ENCODE results near the gene PTPRN2.

Gene PTPRN2

DNA sequence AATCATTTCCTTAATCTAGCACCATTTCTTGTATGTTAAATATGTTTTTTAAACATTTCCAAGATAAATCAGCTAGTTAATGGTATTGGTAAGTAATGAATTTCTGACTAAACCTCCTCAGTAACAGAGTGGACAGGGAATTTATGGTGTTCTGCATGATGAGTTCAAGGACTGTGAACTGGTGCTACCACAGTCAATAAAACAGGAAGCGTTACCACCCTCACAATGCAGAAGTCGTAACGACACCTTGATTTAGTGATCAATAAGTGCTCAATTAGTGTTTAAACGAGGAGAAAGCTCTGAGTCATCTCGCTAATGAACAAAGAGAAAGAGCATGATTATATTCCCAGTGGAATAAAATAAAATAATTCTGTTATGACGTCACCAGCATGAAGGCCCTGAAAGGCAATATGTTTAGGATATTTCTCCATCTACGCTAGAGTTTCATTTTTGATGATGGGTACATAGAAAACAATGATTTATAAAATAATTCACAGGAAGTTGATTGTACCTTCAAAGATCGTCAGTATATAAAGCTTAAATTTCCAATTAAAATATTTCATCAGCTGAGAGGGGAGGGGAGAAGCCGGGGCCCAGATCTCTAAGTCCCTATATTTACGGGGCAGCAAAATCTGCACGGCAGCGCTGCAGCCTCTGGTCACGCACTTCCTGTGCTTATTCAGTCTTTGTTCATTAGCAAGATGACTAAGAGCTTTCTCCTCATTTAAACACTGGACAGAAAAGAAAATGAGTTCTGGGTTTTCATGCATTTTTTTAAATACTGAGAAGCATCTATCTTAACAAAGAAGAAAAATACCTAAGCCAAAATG is 400.5 kb downstream of the PTPRN2 start:
- Histone ChIP-seq H3K9ac (ENCODE audit: low read length in 5 of 5) (no peak overlapping the region), H3K27me3 (ENCODE audit: control insufficient read depth in 5 of 5, insufficient read depth in 4 of 5, low read length in 5 of 5) (no peaks in the 10 kb centered on the region), H3K4me3 (ENCODE audit: low read depth in 1 of 5, low read length in 5 of 5) (no peak overlapping the region), H3K27ac (ENCODE audit: low read depth, low read length) (no peak overlapping the region), H3K9me3 (ENCODE audit: control insufficient read depth in 5 of 5, low read length in 5 of 5) (peaks cover 3 to 17% (median 9%) of the 10 kb centered on the region in 5 donors), H3K36me3 (ENCODE audit: control insufficient read depth in 5 of 5, insufficient read depth in 5 of 5, low read length in 5 of 5) (no peaks in the 10 kb centered on the region), H3K4me1 (ENCODE audit: control insufficient read depth in 5 of 5, insufficient read depth in 5 of 5, low read length in 5 of 5) (no peaks in the 10 kb centered on the region)

DNA sequence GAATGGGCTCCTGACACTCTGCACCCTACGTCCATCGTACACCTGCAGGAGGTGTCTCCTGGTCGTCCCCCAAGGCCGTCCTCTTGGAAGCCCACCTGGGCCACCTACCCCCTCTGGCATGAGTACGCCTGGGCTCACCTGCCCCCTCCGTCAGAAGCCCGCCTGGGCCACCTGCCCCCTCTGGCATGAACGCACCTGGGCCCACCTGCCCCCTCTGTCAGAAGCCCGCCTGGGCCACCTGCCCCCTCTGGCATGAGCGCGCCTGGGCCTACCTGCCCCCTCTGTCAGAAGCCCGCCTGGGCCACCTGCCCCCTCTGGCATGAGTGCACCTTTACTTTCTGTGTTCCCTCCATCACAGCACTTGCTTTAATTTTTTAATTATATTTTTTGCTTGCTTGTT is 401.2 kb downstream of the PTPRN2 start:
- Histone ChIP-seq H3K9me3 (ENCODE audit: control insufficient read depth in 5 of 5, low read length in 5 of 5) (peaks cover 3 to 17% (median 9%) of the 10 kb centered on the region in 5 donors), H3K9ac (ENCODE audit: low read length in 5 of 5) (no peak overlapping the region), H3K36me3 (ENCODE audit: control insufficient read depth in 5 of 5, insufficient read depth in 5 of 5, low read length in 5 of 5) (no peaks in the 10 kb centered on the region), H3K27me3 (ENCODE audit: control insufficient read depth in 5 of 5, insufficient read depth in 4 of 5, low read length in 5 of 5) (no peaks in the 10 kb centered on the region), H3K27ac (ENCODE audit: low read depth, low read length) (no peak overlapping the region), H3K4me3 (ENCODE audit: low read depth in 1 of 5, low read length in 5 of 5) (no peak overlapping the region), H3K4me1 (ENCODE audit: control insufficient read depth in 5 of 5, insufficient read depth in 5 of 5, low read length in 5 of 5) (no peaks in the 10 kb centered on the region)

DNA sequence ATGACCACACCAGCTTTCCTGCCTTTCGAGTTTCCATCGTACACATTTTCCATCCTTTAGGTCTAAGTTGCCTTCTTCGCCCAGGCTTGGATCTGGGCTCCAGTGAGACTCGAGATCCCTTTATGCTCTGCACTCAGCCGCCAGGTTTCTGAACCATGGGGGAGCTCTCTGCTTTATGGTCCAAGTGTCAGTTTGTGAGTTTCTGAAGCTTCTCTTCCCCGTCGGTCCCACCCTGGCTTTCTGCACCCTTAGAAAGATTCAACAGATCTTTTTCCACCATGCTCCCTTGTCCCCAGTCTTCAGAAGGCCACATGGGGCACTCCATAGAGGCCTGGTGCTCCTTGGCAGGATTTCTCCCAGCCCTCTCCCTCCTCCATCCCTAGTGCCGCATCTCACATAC is 402.0 kb downstream of the PTPRN2 start:
- peaks cover 3 to 17% (median 9%) of the 10 kb centered on the region in 5 donors for H3K9me3 ChIP-seq (ENCODE audit: control insufficient read depth in 5 of 5, low read length in 5 of 5)
- no peak overlapping the region for H3K9ac ChIP-seq (ENCODE audit: low read length in 5 of 5)
- no peaks in the 10 kb centered on the region for H3K4me1 ChIP-seq (ENCODE audit: control insufficient read depth in 5 of 5, insufficient read depth in 5 of 5, low read length in 5 of 5)
- no peak overlapping the region for H3K4me3 ChIP-seq (ENCODE audit: low read depth in 1 of 5, low read length in 5 of 5)
- H3K27me3 ChIP-seq (ENCODE audit: control insufficient read depth in 5 of 5, insufficient read depth in 4 of 5, low read length in 5 of 5), result no peaks in the 10 kb centered on the region
- no peak overlapping the region for H3K27ac ChIP-seq (ENCODE audit: low read depth, low read length)
- H3K36me3 ChIP-seq (ENCODE audit: control insufficient read depth in 5 of 5, insufficient read depth in 5 of 5, low read length in 5 of 5), result no peaks in the 10 kb centered on the region

DNA sequence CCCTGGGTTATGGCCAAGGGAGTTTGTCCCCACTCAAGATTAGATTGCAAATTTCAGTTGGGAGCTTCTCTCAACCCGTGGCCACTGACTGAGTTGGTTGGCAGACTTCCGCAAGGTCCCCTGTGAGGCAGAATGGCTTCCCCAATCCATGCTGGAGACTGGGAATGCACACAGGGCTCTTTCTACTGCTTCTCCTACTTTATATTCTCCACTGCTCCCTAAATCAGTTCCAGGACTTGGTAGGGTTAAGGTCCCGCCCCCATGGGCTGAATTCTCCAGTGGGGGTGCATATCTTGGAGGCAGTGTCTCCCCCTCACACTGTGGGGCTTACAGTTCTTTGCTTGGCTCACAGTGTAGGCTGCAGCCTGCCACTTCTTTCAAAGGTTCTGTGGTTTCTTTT is 404.2 kb downstream of the PTPRN2 start:
- Histone ChIP-seq H3K9me3 (ENCODE audit: control insufficient read depth in 5 of 5, low read length in 5 of 5) (peaks cover 3 to 19% (median 8%) of the 10 kb centered on the region in 5 donors), H3K9ac (ENCODE audit: low read length in 5 of 5) (no peak overlapping the region), H3K4me1 (ENCODE audit: control insufficient read depth in 5 of 5, insufficient read depth in 5 of 5, low read length in 5 of 5) (no peaks in the 10 kb centered on the region), H3K4me3 (ENCODE audit: low read depth in 1 of 5, low read length in 5 of 5) (no peak overlapping the region), H3K27me3 (ENCODE audit: control insufficient read depth in 5 of 5, insufficient read depth in 4 of 5, low read length in 5 of 5) (no peaks in the 10 kb centered on the region), H3K27ac (ENCODE audit: low read depth, low read length) (no peak overlapping the region), H3K36me3 (ENCODE audit: control insufficient read depth in 5 of 5, insufficient read depth in 5 of 5, low read length in 5 of 5) (no peaks in the 10 kb centered on the region)

DNA sequence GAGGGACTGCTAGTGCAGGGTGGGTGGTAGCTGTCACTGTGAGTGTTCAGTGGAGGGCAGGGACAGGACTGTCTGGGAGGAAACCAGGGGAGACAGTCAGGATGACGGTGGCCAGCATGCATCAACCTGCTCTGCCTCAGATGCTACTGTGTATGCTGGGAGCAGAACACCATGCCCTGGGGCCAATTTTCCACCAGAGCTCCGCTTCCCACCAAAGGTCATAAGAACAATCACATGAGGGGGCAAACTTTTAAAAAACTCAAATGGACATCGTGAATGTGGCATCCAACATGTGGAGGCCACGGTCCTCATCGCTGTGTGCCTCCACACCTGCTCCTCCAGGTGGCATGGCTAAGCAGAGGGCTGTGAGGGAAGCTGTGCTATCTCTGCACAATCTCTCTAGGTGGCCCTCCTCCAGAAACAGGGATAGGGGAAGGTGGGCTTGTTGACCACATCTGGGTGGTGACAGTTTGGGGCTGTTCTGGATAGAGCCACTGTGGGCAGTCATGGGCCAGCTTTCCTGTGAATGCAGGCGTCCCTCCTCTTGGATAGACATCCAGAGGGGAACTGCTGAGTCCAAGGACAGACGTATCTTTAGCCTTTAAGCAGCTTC is 411.0 kb downstream of the PTPRN2 start:
- Histone ChIP-seq H3K9ac (ENCODE audit: low read length in 5 of 5) (no peak overlapping the region), H3K4me3 (ENCODE audit: low read depth in 1 of 5, low read length in 5 of 5) (no peak overlapping the region), H3K9me3 (ENCODE audit: control insufficient read depth in 5 of 5, low read length in 5 of 5) (peaks cover 0 to 44% (median 32%) of the 10 kb centered on the region in 5 donors), H3K27me3 (ENCODE audit: control insufficient read depth in 5 of 5, insufficient read depth in 4 of 5, low read length in 5 of 5) (no peaks in the 10 kb centered on the region), H3K36me3 (ENCODE audit: control insufficient read depth in 5 of 5, insufficient read depth in 5 of 5, low read length in 5 of 5) (no peaks in the 10 kb centered on the region), H3K4me1 (ENCODE audit: control insufficient read depth in 5 of 5, insufficient read depth in 5 of 5, low read length in 5 of 5) (no peaks in the 10 kb centered on the region), H3K27ac (ENCODE audit: low read depth, low read length) (no peak overlapping the region)

DNA sequence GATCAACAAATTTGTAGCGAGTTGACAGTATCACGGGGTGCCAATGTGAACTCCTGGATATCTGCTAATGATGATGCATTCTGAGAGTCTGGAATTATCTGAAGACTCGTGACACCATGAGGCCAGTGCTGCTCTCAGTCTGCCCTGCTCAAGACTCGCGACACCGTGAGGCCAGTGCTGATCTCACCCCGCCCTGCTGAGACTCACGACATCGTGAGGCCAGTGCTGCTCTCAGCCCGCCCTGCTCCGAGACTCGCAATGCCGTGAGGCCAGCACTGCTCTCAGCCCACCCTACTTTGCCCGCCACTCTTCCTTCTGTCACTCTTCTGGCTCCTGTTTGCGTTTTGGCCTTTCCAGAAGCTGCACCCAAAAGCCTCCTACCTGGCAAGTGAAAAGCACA is 411.8 kb downstream of the PTPRN2 start:
- Histone ChIP-seq H3K27ac (ENCODE audit: low read depth, low read length) (no peak overlapping the region), H3K36me3 (ENCODE audit: control insufficient read depth in 5 of 5, insufficient read depth in 5 of 5, low read length in 5 of 5) (no peaks in the 10 kb centered on the region), H3K27me3 (ENCODE audit: control insufficient read depth in 5 of 5, insufficient read depth in 4 of 5, low read length in 5 of 5) (no peaks in the 10 kb centered on the region), H3K9me3 (ENCODE audit: control insufficient read depth in 5 of 5, low read length in 5 of 5) (peaks cover 0 to 44% (median 32%) of the 10 kb centered on the region in 5 donors), H3K9ac (ENCODE audit: low read length in 5 of 5) (no peak overlapping the region), H3K4me1 (ENCODE audit: control insufficient read depth in 5 of 5, insufficient read depth in 5 of 5, low read length in 5 of 5) (no peaks in the 10 kb centered on the region), H3K4me3 (ENCODE audit: low read depth in 1 of 5, low read length in 5 of 5) (no peak overlapping the region)

DNA sequence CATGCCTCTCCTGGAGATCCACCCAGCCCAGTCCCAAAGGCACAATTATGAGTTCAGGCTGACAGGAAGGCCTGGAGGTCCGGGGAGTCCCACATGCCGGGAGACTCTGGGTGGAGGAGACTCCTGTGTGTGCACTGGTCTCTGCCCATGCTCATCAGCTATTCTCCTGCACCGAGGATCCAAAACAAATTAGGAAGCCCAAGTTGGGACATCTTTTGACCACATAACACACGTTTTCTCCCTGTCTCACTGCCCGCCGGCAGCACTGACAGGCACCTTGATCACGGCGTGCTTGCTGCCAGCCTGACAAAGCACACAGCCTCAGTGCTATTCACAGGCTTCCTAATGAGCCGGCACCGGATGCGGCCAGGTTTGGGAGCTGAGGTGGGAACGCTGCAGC is 412.7 kb downstream of the PTPRN2 start:
- no peaks in the 10 kb centered on the region for H3K27me3 ChIP-seq (ENCODE audit: control insufficient read depth in 5 of 5, insufficient read depth in 4 of 5, low read length in 5 of 5)
- H3K4me1 ChIP-seq (ENCODE audit: control insufficient read depth in 5 of 5, insufficient read depth in 5 of 5, low read length in 5 of 5), result peaks cover 0 to 3% (median 0%) of the 10 kb centered on the region in 5 donors
- no peak overlapping the region for H3K27ac ChIP-seq (ENCODE audit: low read depth, low read length)
- H3K36me3 ChIP-seq (ENCODE audit: control insufficient read depth in 5 of 5, insufficient read depth in 5 of 5, low read length in 5 of 5), result no peaks in the 10 kb centered on the region
- H3K9me3 ChIP-seq (ENCODE audit: control insufficient read depth in 5 of 5, low read length in 5 of 5), result peaks cover 0 to 41% (median 32%) of the 10 kb centered on the region in 5 donors
- no peak overlapping the region for H3K9ac ChIP-seq (ENCODE audit: low read length in 5 of 5)
- no peak overlapping the region for H3K4me3 ChIP-seq (ENCODE audit: low read depth in 1 of 5, low read length in 5 of 5)

DNA sequence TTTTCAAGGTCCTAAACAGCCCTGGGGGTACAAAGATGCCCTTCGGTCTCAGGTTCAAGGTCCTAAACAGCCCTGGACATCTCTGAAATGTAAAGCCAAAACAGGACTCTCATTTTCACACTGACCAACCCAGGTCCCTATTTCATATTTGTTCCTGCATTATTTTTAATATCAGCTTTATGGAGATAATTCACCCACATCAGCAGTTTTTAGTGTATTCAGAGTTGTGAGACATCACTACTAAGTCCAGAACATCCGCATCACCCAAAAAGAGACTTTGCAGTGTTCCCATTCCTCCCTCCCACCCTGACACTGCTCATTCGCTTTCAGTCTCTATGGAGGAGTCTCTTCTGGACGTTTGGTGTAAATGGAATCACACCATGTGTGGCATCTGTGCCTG is 420.2 kb downstream of the PTPRN2 start:
- no peak overlapping the region for H3K4me3 ChIP-seq (ENCODE audit: low read depth in 1 of 5, low read length in 5 of 5)
- no peak overlapping the region for H3K9ac ChIP-seq (ENCODE audit: low read length in 5 of 5)
- H3K27me3 ChIP-seq (ENCODE audit: control insufficient read depth in 5 of 5, insufficient read depth in 4 of 5, low read length in 5 of 5), result no peaks in the 10 kb centered on the region
- H3K27ac ChIP-seq (ENCODE audit: low read depth, low read length), result no peak overlapping the region
- peaks cover 0 to 21% (median 8%) of the 10 kb centered on the region in 5 donors for H3K9me3 ChIP-seq (ENCODE audit: control insufficient read depth in 5 of 5, low read length in 5 of 5)
- peaks cover 0 to 3% (median 0%) of the 10 kb centered on the region in 5 donors for H3K4me1 ChIP-seq (ENCODE audit: control insufficient read depth in 5 of 5, insufficient read depth in 5 of 5, low read length in 5 of 5)
- H3K36me3 ChIP-seq (ENCODE audit: control insufficient read depth in 5 of 5, insufficient read depth in 5 of 5, low read length in 5 of 5), result no peaks in the 10 kb centered on the region

DNA sequence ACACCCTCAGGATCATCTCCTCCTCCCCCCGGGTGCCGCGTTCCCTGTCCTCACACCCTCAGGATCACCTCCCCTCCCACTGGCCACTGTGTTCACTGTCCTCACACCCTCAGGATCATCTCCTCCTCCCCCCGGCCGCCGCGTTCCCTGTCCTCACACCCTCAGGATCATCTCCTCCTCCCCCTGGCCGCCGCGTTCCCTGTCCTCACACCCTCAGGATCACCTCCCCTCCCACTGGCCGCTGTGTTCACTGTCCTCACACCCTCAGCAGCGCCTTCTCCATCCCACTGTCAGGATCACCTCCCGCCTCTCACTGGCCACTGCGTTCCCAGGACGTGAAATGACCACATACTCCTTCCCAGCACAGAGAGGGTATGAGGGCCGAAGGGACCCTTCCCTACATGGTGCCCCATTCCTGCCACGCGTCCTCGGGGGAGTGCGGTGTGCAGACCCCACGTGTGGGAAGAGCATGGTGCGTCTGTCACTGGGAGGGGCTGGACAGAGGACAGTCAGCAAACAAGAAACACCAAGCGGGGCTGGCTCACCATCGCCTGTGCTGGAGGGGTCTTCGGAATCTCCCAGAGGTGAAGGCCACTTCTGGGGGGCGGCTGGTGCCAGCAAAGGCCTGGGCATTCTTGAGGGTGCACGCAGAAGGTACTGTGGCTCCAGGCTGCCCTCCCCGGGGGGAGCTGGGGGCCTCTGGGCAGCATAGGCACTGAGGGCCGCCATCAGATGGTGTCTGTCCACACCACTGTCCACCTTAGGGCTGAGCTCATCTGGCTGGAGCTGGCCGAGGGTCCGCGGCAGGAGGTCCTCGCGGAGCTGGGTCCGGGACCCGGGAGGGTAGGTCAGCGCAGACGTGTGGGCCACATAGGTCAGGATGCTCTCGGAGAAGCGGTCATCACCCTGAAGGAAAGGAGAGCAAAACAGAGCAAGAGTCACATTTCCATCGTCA is 421.0 kb downstream of the PTPRN2 start:
- no peak overlapping the region for H3K9ac ChIP-seq (ENCODE audit: low read length in 5 of 5)
- H3K36me3 ChIP-seq (ENCODE audit: control insufficient read depth in 5 of 5, insufficient read depth in 5 of 5, low read length in 5 of 5), result no peaks in the 10 kb centered on the region
- H3K27me3 ChIP-seq (ENCODE audit: control insufficient read depth in 5 of 5, insufficient read depth in 4 of 5, low read length in 5 of 5), result no peaks in the 10 kb centered on the region
- no peak overlapping the region for H3K4me3 ChIP-seq (ENCODE audit: low read depth in 1 of 5, low read length in 5 of 5)
- peaks cover 0 to 19% (median 6%) of the 10 kb centered on the region in 5 donors for H3K9me3 ChIP-seq (ENCODE audit: control insufficient read depth in 5 of 5, low read length in 5 of 5)
- H3K4me1 ChIP-seq (ENCODE audit: control insufficient read depth in 5 of 5, insufficient read depth in 5 of 5, low read length in 5 of 5), result peaks cover 0 to 3% (median 0%) of the 10 kb centered on the region in 5 donors
- H3K27ac ChIP-seq (ENCODE audit: low read depth, low read length), result no peak overlapping the region
